GM18499 (cell line): ENCODE data around the gene FTO.
A peak's percentile ranks its signal among the peaks of the same experiment; 100 is the strongest.

ENCODE experiments used
- ATAC-seq: cut with Tn5 transposase; IDR thresholded peaks from one replicate; pipeline ENCODE4 v1.9.1; 2021; ENCODE audit warnings: moderate number of reproducible peaks; ENCODE audit not compliant: insufficient read depth, unreplicated experiment

The FTO gene

GRCh38 chr16:54061454-54061853 is 357.5 kb downstream of the FTO start:
- ATAC-seq, result no peak

- no peak for ATAC-seq
These were observed 358.7 kb downstream of the FTO start for GRCh38 chr16:54062361-54063278.

DNA sequence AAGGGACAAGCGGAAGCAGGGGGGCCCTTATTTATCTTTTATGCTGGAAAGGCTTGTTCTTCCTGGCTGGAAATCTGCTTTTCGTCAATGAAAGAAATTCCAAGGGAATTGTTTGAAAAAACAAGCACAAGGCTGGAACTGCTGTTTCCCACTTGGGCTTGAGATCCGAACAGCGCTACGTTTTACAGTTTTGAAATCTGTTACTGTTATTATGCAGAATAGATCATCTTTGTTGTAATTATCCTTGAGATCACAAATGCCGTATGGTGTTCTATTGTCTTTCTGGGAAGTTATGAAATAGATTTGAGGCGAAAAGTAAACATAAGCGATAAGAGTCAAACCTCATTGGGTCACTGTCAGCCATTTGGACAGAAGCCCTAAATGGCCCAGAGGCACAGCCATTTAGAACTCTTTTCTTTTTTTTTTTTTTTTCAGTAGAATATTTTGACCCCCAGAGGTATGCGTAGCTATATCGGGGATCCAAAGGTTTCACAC is 359.4 kb downstream of the FTO start:
- no peak for ATAC-seq

GRCh38 chr16:54066451-54067105 is 362.6 kb downstream of the FTO start:
- ATAC-seq, result no peak

DNA sequence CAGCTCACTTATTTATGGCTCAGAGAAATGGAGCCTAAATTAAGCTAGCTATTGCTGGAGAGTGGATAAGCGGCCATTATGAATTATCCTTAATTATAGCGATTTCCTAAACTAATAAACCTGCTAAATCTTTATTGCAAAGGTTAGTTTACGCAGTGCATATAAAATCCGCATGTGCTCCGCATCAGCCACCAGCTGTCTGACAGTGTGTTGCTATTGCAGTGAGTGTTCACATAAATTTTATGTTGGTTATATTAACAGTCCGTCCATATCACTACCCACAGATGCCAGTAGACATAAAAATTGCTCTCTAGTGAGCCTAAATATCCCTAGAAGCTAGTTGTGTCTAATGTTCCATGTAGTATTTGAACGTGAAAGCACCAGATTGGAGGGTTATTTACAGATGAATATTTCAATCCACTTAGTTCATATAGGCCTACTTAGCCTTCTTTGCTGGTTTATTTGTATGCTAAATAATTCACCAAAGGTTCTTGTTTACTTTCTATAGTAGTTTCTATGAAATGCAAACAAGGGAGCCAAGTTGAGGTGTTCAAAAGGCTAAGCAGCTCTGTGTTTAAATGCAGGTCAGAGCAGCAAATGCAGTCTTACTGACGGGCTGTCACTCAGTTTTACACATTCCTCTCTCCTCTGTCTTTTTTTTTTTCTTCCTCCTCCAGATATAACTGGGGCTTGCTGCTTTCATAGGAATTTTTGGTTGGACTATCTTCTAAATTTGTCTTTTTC is 363.5 kb downstream of the FTO start:
- no peak for ATAC-seq

DNA sequence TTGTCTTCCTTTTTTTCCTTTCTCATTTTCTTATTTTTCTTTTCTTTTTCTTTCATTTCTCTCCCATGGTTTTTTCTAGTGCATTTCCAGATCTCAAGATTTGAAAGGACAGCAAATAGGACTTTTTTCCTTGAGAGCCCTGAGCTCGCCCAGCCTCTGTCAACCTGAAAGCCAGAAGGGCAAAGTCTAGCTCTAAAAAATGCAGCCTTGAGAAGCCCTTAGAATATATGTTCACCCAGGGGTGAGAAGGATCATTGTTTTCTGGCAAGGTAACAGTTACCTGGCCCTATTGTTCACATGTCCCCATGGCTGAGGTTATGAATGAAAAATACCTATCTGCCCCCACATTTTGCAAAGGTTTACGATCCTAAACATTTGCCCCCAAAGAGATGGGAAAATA is 364.3 kb downstream of the FTO start:
- ATAC-seq, result no peak

DNA sequence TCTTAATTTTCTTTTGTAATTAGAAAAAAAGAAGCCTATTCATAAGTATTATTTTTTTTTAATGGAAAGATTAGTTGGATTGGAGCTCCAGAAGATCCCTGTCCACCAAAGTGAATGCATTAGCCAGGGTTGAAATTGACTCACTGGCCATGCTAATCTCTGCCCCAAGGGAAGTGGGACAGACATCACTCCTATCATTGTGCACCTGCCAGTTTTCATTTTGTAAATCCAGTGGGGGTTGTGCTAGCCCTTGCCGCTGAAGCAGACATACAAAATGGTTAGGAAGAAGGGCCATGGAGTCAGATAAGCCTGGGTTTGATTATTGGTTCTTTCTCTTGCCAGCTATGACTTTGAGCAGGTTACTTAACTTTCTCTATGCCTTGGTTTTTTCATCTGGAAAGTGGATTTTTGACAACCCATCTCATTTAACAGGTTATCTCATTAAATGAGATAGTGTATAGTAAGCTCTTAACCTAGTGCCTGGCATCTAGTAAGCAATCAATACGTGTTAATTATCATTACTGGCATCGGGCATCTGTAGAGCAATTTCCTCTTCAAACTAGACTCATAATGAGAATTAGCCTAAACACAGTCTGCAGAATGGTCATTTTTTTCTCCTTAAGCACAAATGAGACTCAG is 365.8 kb downstream of the FTO start:
- ATAC-seq, result no peak

- peak; percentile 83 for ATAC-seq
These were observed 366.9 kb downstream of the FTO start for GRCh38 chr16:54070789-54071343.

DNA sequence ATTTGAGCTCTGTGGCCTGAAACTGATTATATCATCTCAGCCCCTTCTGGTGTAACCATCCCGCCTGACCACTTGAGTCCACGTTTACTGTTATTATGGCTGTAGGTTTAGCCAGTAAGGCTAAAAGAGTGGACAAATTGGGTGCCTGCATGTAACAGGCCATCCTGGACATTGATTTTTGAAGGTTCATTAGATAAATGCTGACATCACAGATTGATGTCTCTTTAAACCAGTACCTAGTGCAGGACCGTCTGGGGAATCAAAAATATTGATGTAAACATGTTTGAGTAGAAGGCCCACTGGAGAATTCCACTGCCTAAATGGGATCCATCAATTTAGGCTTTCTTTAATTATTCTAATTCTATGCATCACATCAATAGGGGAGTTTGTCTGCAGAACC is 367.6 kb downstream of the FTO start:
- no peak for ATAC-seq

DNA sequence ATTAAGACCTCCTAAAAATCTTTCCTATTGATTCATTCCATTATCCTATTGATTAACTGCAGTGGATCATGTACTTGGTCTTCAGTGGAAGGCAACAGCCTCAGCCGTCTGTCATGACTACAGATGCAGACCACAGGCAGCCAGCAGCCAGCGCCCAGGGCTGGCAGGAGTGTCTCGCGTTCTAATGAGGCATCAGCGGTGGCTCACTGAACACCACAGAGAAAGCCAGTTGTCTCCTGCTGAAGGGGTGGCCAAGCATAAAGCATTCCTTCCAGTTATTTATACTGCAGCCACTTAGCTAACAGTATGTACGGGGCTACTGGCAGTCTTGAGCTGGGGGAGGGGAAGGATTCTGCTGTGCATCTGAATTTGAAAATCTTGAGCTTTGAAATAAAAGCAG is 368.3 kb downstream of the FTO start:
- no peak for ATAC-seq

- no peak for ATAC-seq
These were observed 369.4 kb downstream of the FTO start for GRCh38 chr16:54073356-54073755.

GRCh38 chr16:54075446-54075845 is 371.5 kb downstream of the FTO start:
- no peak for ATAC-seq

- no peak for ATAC-seq
These were observed 372.1 kb downstream of the FTO start for GRCh38 chr16:54076006-54076504.

DNA sequence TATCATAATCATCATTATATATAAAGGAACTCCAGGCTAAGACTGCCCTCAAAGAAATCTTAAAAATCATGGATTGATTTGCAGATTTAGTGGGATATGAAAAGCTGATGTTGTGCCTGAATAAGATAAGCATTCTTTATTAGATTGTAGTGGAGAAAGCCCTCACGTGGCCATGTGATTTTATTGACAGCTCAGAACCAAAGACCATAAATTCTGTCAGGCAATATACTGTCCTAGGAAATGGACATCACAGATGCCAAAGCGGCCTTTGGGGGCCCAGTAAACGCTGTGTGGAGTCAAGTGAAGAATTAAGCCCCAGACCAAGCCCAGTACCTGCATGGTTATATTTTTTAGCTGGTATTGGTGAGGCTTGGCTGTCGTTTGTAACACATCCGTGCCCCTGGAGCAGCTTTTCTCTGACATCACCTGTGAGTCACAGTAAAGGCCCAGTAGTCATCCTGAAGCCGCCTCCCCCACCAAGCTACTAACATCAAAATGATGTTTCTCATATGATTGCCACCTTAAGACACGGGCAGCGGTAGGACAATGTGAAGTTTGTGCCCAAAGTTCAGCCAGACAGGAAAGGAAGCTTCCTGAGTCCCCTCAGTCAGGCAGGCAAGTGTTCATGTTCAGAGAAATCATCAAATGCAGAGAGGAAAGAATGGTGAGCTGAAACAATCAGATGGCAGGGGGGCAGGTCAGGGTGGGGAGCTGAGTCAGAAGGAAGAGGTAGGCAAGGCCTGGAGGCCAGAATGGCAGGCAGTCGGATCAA is 373.3 kb downstream of the FTO start:
- no peak for ATAC-seq

DNA sequence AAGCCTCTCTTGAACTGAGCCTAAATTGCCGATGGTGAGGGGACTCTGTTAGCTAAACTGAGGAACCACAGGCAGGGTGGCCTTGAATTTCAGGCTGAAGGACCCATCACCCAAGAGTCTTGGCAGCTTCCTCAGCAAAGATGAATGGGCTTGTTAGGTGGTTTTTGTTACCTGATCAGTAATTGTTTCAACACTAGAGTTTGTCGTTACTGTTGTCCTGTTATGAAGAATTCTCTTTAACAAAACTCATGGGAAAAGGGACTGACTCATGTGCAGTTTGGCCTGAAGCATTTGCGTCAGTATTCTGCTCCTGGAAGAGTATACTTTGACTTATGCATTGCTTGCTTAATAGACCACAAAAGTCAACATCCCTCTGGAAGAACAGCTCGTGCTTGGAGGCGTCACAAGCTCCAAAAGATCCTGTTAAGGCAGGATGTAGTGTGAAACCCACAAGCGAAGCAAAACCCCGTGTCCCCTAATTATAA is 376.6 kb downstream of the FTO start:
- ATAC-seq, result no peak

DNA sequence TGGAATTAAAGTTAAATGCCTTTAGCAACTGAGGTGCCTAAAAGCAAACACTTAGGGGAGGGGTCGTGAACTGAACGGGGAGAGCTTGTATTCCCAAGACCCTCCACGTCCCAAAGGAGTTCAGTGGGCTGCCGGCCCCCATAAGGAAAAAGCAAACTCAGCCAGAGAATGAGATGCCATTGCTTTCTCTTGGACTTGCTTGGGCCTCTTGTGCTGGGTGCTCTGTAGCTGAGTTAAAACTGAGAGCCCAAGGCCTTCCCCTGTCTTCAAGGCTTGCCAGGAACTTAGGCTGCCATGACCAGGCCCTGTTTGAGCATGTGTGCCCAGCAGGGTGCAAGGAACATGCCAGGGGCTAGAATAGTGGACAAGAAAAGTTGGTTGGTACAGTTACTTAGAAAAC is 382.8 kb downstream of the FTO start:
- no peak for ATAC-seq

- ATAC-seq, result no peak
These were observed 386.6 kb downstream of the FTO start for GRCh38 chr16:54090602-54091001.

DNA sequence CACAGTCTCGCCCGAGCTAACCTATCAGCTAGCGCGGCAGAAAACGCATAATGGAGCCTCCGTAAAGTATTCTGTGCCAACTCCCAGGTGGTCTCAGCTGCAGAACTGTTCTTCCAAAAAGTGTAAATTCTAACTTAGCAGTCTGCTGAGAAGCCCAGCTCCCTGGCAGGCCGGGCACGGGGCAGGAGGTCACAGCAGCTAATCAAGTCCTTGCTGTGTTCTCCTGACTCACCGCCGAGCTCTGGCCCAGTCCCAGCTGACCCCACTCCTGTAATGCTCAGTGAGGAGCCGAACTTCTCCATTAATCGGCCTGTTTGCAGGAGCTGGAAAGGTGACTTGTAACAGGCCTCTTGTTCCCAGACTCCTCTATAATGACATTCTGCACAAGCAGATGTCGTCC is 389.3 kb downstream of the FTO start:
- ATAC-seq, result no peak

DNA sequence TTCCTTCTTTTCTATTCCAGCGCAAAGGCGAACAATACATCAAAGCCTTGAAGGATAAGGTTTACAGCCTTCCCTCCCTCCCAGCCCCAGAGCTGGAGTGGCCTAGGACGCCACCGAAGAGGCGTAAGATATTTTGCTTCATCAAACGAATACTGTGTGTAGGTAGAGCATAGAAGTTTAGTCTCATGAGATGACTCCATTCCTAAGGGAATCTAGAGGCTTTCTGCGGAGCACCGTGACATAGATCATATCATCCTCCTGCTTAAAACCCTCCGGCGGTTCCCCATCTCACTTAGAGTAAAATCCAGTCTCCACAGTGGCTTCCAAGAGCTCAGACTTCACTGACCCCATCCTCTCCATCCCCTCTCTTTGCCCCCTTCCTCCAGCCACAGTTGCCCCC is 390.7 kb downstream of the FTO start:
- ATAC-seq, result no peak
